ENCODE measurements around the gene GPX6.

Gene GPX6

DNA sequence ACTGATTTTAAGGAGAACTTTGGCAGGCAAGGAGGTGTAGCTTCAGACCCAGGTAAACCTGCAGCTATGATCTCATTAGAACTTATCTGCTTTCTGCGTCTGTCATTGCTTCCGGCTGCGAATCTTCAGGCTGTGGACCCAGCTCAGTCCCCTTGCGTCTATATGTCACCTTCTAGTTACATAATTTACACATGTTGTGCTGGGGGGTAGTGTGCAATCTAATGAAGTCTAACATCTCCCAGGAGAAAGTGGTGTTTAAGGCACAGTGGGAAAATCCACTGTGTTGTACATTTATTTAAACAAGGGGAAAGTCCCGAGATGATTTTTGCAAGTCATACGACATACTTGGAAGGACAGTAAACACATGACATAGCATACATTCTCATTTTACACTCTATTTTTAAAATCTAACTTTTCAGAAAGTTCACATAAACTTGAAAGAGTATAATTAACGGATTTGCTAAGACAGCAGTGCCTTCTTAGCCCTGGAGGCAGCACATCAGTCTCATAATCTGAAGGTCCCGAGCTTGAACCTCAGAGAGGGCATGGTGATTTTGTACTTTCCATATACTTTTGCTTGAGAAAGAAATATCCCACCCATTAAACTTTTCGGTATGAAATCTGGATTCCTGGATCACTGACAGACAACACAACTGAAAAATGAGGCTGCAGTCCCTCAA lies 35.2 kb downstream of the GPX6 start:
- no peak for DNase-seq

DNA sequence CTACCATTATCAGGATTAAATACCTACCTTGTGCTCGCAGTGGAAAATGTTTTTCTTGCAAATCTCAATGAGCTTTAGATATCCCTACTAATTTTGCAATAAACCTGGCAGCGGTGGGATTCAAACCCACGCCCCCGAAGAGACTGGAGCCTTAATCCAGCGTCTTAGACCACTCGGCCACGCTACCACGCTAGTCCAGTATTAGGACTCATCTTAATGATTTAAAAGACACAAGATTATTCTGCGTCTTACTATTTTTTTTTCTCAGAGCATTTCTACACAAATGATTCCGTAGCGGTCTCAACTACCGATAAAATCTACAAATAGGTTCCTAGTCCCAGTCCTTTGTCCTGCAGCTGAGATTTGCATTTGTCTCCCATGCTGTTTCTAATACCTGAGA lies 37.1 kb downstream of the GPX6 start:
- DNase-seq = no peak

DNA sequence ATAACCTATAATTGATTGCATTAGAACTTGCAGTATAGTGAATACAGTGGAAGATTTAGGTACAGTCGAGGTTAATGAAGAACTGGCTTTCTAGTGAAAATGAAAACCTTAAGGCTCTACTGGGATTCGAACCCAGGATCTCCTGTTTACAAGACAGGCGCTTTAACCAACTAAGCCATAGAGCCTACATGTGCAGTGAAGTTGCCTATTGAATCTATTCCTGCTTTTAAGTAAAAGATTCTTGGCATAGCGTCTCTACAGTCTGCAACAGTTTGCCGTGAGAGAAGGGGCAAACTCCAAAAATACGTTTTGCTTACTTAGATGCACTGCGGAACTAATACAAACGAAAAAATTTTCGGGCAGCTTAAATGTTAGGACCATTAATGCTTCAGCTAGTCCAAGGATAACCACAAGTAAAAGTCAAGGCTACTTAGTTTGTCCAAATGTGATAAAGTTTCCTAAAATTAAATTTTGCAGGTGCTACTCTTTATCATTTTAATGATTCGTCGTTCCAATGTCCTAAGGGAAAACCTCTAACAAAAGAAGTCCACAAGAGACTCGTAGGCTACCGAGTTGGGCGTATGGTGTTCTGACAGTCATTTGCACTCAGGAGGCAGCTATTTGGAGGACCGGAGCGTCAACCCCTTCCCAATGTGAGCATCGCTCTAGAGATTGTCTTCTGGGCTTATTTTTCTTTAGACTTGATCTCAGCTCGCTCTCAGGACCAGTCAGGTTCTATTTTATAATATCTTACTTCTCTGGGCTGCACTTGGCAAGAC lies 41.0 kb downstream of the GPX6 start:
- no peak for DNase-seq

DNA sequence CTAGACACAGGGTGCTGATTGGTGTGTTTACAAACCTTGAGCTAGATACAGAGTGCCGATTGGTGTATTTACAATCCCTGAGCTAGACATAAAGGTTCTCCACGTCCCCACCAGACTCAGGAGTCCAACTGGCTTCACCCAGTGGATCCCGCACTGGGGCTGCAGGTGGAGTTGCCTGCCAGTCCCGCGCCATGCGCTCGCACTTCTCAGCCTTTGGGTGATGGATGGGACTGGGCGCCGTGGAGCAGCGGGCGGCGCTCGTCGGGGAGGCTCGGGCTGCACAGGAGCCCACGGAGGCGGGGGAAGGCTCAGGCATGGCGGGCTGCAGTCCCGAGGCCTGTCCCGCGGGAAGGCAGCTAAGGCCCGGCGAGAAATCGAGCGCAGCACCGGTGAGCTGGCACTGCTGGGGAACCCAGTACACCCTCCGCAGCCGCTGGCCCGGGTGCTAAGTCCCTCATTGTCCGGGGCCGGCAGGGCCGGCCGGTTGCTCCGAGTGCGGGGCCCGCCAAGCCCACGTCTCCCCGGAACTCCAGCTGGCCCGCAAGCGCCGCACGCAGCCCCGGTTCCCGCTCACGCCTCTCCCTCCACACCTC lies 46.3 kb downstream of the GPX6 start:
- DNase-seq = peak; percentile 13

DNA sequence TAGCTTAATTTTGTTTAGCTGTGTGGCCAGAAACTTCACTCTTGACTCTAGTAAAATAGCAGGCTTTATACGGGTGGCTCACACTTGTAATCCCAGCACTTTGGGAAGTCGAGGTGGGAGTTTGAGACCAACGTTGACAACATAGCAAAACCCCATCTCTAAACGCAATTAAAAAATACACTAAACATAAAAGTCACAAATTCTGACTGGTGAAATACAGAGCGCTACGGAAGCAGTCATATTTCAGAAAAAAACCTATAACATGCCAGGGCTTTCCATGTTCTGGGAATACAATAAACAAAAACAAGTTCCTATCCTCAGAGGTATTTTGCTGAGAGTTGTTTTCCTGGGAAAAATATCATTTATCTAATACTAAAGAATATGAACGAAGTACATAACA lies 47.5 kb downstream of the GPX6 start:
- DNase-seq = no peak

DNA sequence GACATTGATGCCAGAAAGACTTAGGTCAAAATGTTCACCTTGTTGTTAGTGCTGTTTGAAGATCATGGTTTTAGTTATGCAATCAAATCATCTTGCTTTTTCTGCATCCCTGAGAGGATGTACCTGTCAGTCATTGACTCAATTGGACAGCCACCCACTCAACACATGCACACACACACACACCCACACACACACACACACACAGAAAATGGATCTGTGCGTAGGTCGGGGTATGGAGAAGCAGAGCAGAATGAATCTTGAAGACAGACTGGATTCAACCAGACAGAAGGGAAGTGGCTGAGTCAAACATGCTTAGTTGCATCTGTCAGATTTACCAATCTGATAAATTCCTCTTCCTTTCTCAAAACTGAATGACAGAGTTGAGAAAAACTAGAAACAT lies 53.2 kb downstream of the GPX6 start:
- DNase-seq = no peak

DNA sequence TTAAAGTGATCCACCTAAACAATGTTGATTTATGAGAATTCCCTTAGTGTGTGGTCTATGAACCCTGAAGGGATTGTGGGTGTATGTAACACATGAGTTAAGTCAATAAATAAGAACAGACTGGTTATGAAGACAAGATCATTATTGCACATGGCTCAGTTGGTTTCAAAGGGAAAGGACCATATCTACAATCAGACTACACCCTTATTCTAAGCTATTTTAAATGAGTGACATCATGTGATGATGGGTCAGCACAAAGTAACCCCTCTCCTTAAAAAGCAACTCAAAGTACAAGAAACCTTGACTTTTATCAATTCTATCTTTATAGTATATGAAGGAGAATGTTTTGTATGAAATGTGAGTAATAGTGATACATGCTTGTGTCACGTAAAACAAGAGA lies 57.0 kb downstream of the GPX6 start:
- DNase-seq = no peak

Measured in activated gamma-delta T cell (primary cell).